T-cell (primary cell): ENCODE data around the gene POLA1. TPM values are rescaled to one million over a fixed set of nuclear protein-coding genes. Genes with fewer than 3 reads are reported as not detected.

Experiments
- ATAC-seq, 4 experiments: fragments of 200-7000 bp in 3 of 4; fragments of 150-1000 bp in 1 of 4; cut with Tn5 transposase; replicated peaks in 1 of 4; 1 replicate in 3 of 4; 2 replicates in 1 of 4; pipeline ENCODE4 v1.10.0; 2021; ENCODE audit warnings: moderate library complexity in 3 of 4, mild to moderate bottlenecking in 2 of 4, moderate number of reproducible peaks in 1 of 4
- CTCF ChIA-PET, 2 donors: fragments of 300-600 bp; sonication (Branson Sonifier 250); formaldehyde crosslinking; loops; one replicate each; lab custom pipeline; 2022; ENCODE audit warnings: antibody characterized with exemption in 2 of 2; lab: Charles Lee
- POLR2A ChIA-PET, 2 donors: fragments of 300-600 bp; sonication (Branson Sonifier 250); formaldehyde crosslinking; loops; one replicate each; lab custom pipeline; 2022; ENCODE audit warnings: antibody characterized with exemption in 2 of 2; lab: Charles Lee
- DNase-seq, 35 experiments: peaks; one replicate each; pipeline versions ENCODE4 v3.0.0 to v3.0.0-alpha.2; 2013 to 2023
- H3K27ac ChIP-seq: one replicate; pipeline ENCODE4 v1.5.1; 2013; ENCODE audit warnings: low read length
- H3K27me3 ChIP-seq, 2 experiments: replicated peaks in 1 of 2; 1 replicate in 1 of 2; 2 replicates in 1 of 2; pipeline versions ENCODE4 v1.6.1 to v1.7.0; 2013; ENCODE audit warnings: low read length in 1 of 2, mixed read lengths in 1 of 2; ENCODE audit not compliant: control insufficient read depth in 2 of 2, insufficient read depth in 2 of 2; ENCODE audit errors: extremely low read depth in 1 of 2
- H3K36me3 ChIP-seq, 2 donors: 1 replicate in 1 of 2; 2 replicates in 1 of 2; pipeline versions ENCODE4 v1.6.1 to v1.7.0; 2013; ENCODE audit warnings: low read length in 1 of 2; ENCODE audit not compliant: control insufficient read depth in 2 of 2, insufficient read depth in 1 of 2; ENCODE audit errors: extremely low read depth in 1 of 2
- H3K4me1 ChIP-seq, 2 experiments: 1 replicate in 1 of 2; 2 replicates in 1 of 2; pipeline versions ENCODE4 v1.6.1 to v1.7.0; 2013; ENCODE audit warnings: low read length in 2 of 2, mixed read lengths in 1 of 2; ENCODE audit not compliant: insufficient read depth in 2 of 2, control insufficient read depth in 1 of 2; ENCODE audit errors: extremely low read depth in 1 of 2
- H3K4me3 ChIP-seq, 2 donors: 1 replicate in 1 of 2; 2 replicates in 1 of 2; pipeline versions ENCODE4 v1.5.1 to v1.7.0; 2013; ENCODE audit warnings: mild to moderate bottlenecking in 2 of 2, low read length in 1 of 2, moderate library complexity in 1 of 2; ENCODE audit not compliant: control insufficient read depth in 1 of 2; ENCODE audit errors: extremely low read depth in 1 of 2
- H3K9me3 ChIP-seq: 2 replicates; pipeline ENCODE4 v1.7.0; 2013
- H3K27ac Mint-ChIP-seq, 2 donors: one replicate each; pipeline ENCODE4 v1.8.0; 2020 to 2021; ENCODE audit warnings: mild to moderate bottlenecking in 2 of 2, mixed read lengths in 2 of 2
- H3K27me3 Mint-ChIP-seq, 2 donors: one replicate each; pipeline ENCODE4 v1.8.0; 2021 to 2022; ENCODE audit warnings: mixed read lengths in 2 of 2
- H3K36me3 Mint-ChIP-seq: one replicate; pipeline ENCODE4 v1.8.0; 2021; ENCODE audit warnings: mixed read lengths
- H3K4me1 Mint-ChIP-seq, 3 donors: one replicate each; pipeline ENCODE4 v1.8.0; 2020 to 2022; ENCODE audit warnings: mixed read lengths in 3 of 3, mild to moderate bottlenecking in 1 of 3
- H3K4me3 Mint-ChIP-seq, 3 donors: one replicate each; pipeline ENCODE4 v1.8.0; 2020 to 2022; ENCODE audit warnings: mild to moderate bottlenecking in 3 of 3, mixed read lengths in 3 of 3, moderate library complexity in 3 of 3
- H3K9me3 Mint-ChIP-seq, 3 donors: one replicate each; pipeline ENCODE4 v1.8.0; 2020 to 2022; ENCODE audit warnings: mixed read lengths in 3 of 3
- WGBS: methylation state at CpG from one replicate; pipeline ENCODE4 v1.1.5; 2013; ENCODE audit warnings: missing lambda C conversion rate; ENCODE audit not compliant: insufficient coverage; 5-methylcytosine and 5-hydroxymethylcytosine counted together
- total RNA-seq, 35 experiments: library from RNA in 6 of 35; stranded (reverse) in 6 of 35; fragments of 120-200 nt in 1 of 35; gene quantifications; one replicate each; pipeline versions ENCODE4 v1.2.1 to v1.2.4 and lab custom pipeline; 2013 to 2026

POLA1 gene
- total RNA-seq, 5 donors from 2014 or later (not counting 1 experiment from before 2014, with no cell fraction given), result 6.1 to 9.9 (median 6.7) TPM

DNA sequence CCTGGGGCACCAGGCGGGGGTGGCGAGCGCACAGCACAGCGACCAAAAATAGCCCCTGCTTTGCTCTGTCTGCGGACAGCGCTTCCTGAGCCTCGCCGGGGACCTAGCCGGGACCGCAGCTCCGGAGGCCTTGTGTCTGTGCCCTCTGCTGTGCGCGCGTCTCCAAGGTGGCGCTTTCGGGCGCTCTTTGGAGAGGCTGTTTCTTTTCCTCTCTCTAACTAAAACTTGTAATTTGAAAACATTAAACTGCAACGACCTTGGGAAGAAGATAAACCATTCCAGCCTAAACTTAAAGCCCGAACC is 318.7 kb downstream of the POLA1 start:
- no peak for DNase-seq
- peaks cover 25 to 75% of the 10 kb centered on the region in 2 experiments for H3K27me3 ChIP-seq
- H3K36me3 ChIP-seq, result no peaks in the 10 kb centered on the region

DNA sequence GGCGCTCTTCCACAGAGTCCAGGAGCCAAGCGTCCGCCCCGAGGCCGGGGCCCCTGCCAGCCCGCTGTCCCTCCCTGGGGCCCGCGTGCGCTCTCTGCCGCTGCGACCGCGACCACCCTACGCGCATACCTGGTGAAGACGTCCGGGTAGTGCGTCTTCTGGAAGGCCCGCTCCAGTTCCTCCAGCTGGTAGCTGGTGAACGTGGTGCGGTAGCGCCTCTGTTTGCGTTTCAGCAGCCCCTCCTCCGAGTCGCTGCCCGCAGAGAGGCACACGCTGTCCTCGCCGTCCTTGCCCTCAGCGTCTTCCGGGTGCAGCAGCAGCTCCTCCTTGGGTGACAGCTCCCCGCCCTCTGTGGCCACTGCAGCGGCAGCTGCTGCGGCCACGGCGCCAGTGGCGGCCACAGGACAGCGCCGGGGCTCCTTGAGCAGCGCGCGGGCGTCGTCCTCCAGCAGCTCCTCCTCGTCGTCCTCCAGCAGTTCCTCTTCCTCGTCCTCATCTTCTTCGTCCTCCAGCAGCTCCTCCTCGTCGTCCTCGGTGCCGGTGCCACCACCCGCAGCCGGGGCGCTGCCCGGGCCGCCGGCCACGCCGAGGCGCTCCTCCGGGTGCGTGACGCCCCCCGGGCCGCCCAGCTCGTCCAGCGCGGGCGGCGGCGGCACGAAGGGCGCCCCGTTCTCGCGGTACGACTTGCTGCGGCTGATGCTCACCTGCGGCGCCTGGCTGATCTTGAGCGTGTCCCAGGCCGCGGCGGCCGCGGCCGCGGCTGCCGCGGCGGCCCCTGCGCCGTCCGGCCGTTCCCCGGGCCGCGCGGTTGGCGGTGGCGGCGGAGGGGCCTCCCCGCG is 319.3 kb downstream of the POLA1 start:
- H3K36me3 ChIP-seq, result no peaks in the 10 kb centered on the region
- DNase-seq (peak in 1 of 35 experiments; percentile 16), ATAC-seq (peak in 2 of 4 experiments; percentile 24 to 47)
- ChIA-PET CTCF (no interaction called here), POLR2A (no interaction called here)
- Mint-ChIP-seq H3K4me1 (peaks cover 15 to 27% (median 21%) of the 10 kb centered on the region in 3 donors), H3K4me3 (peak overlapping the region; percentile 63 to 74 (median 69)), H3K36me3 (no peaks in the 10 kb centered on the region), H3K9me3 (no peaks in the 10 kb centered on the region), H3K27ac (no peak overlapping the region), H3K27me3 (peaks cover 50 to 66% of the 10 kb centered on the region in 2 donors)
- H3K4me1 ChIP-seq, result peaks cover 3 to 36% of the 10 kb centered on the region in 2 experiments
- no peaks in the 10 kb centered on the region for H3K9me3 ChIP-seq
- peaks cover 21 to 78% of the 10 kb centered on the region in 2 experiments for H3K27me3 ChIP-seq
- H3K27ac ChIP-seq, result no peak overlapping the region
- H3K4me3 ChIP-seq, result peak overlapping the region in 1 of 2 donors; percentile 15
- WGBS, result 3% methylated on average over 85 of the region's 105 CpGs

More for the DNA sequence above, 318.7 kb downstream of the POLA1 start:
- peak overlapping the region; percentile 52 to 69 (median 54) for H3K4me3 Mint-ChIP-seq
- no peaks in the 10 kb centered on the region for H3K9me3 ChIP-seq
- ATAC-seq, result no peak
- no peaks in the 10 kb centered on the region for H3K9me3 Mint-ChIP-seq
- peaks cover 3 to 30% of the 10 kb centered on the region in 2 experiments for H3K4me1 ChIP-seq
- H3K4me3 ChIP-seq, result peak overlapping the region in 1 of 2 donors; percentile 26
- H3K27ac ChIP-seq, result no peak overlapping the region
- H3K36me3 Mint-ChIP-seq, result no peaks in the 10 kb centered on the region
- H3K4me1 Mint-ChIP-seq, result peaks cover 15 to 24% (median 16%) of the 10 kb centered on the region in 3 donors
- WGBS, result 3% methylated on average over 6 of the region's 19 CpGs
- CTCF ChIA-PET, result no interaction called here
- POLR2A ChIA-PET, result no interaction called here
- no peak overlapping the region for H3K27ac Mint-ChIP-seq
- peaks cover 49 to 66% of the 10 kb centered on the region in 2 donors for H3K27me3 Mint-ChIP-seq

GRCh38 chrX:25013632-25014365 is 320.1 kb downstream of the POLA1 start:
- whole genome bisulfite sequencing, result 2% methylated on average over 27 of the region's 44 CpGs
- Mint-ChIP-seq H3K4me1 (peaks cover 15 to 28% (median 21%) of the 10 kb centered on the region in 3 donors), H3K4me3 (peak overlapping the region; percentile 25 to 66 (median 45)), H3K27ac (no peak overlapping the region), H3K9me3 (no peaks in the 10 kb centered on the region), H3K36me3 (no peaks in the 10 kb centered on the region), H3K27me3 (peaks cover 51 to 65% of the 10 kb centered on the region in 2 donors)
- peaks cover 3 to 37% of the 10 kb centered on the region in 2 experiments for H3K4me1 ChIP-seq
- ChIA-PET POLR2A (no interaction called here), CTCF (no interaction called here)
- H3K4me3 ChIP-seq, result peak overlapping the region in 1 of 2 donors; percentile 21
- peaks cover 24 to 78% of the 10 kb centered on the region in 2 experiments for H3K27me3 ChIP-seq
- no peaks in the 10 kb centered on the region for H3K36me3 ChIP-seq
- ATAC-seq (peak in 3 of 4 experiments; percentile 24 to 43 (median 29)), DNase-seq (peak in 1 of 35 experiments; percentile 21)
- no peaks in the 10 kb centered on the region for H3K9me3 ChIP-seq
- no peak overlapping the region for H3K27ac ChIP-seq

GRCh38 chrX:25014366-25014838 is 320.7 kb downstream of the POLA1 start:
- no peak overlapping the region for H3K4me3 ChIP-seq
- ATAC-seq (no peak), DNase-seq (no peak)
- peaks cover 26 to 76% of the 10 kb centered on the region in 2 experiments for H3K27me3 ChIP-seq
- H3K9me3 ChIP-seq, result no peaks in the 10 kb centered on the region
- POLR2A ChIA-PET, result no interaction called here
- H3K4me1 ChIP-seq, result peaks cover 3 to 37% of the 10 kb centered on the region in 2 experiments
- no peak overlapping the region for H3K27ac Mint-ChIP-seq
- H3K36me3 ChIP-seq, result no peaks in the 10 kb centered on the region
- peak overlapping the region in 2 of 3 donors; percentile 45 to 66 for H3K4me3 Mint-ChIP-seq
- peaks cover 49 to 62% of the 10 kb centered on the region in 2 donors for H3K27me3 Mint-ChIP-seq
- H3K36me3 Mint-ChIP-seq, result no peaks in the 10 kb centered on the region
- H3K9me3 Mint-ChIP-seq, result no peaks in the 10 kb centered on the region
- peaks cover 15 to 30% (median 23%) of the 10 kb centered on the region in 3 donors for H3K4me1 Mint-ChIP-seq
- CTCF ChIA-PET, result no interaction called here
- no peak overlapping the region for H3K27ac ChIP-seq
- no CpG with 5 or more reads among the region's 19 CpGs for WGBS

DNA sequence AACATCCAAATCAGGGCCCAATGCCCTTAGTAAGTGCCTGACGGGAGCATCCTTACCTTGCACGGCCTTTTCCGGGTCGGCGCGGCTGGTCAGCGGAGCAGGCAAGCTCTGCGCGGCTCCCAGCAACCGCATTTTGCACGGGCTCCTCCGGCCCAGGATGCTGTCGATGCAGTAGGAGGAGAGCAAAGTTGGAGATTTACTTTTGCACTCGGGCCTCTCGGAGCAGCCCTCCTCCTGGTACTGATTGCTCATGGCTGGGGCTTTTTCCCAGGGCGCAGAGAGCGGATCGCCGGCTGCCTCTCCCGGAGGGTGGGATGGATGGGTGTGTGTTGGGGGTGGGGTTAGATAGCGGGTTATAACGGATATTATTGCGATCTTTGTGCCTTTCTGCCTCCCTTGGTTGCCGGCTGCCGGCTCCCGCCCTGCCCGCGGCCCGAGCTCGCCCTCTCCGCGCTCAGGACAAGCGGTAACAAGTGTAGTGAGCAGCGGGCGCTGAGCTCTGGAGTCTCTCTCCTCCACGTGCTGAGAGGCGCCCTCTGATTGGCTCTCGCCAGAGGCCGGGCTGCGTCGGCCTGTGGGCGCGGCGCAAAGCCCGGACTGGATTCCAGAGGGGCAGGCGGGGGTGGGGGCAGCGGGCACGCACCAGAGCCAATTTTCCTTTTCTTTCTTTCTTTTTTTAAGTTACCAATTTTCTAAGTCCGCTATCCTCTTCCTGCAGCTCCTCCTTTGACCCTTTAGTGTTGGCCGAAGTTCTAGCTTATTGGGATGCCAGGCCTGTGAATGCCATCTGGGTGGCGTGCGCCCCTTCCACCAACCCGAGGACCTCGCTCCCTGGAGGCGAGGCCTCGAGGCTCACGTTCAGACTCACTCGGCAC is 322.0 kb downstream of the POLA1 start, which contains the start of gene ARX:
Gene ARX (minus strand): TSS at position 480 of the 875 bp plus-strand sequence. CDS start 228 bp downstream, at position 252.
- peaks cover 22 to 78% of the 10 kb centered on the region in 2 experiments for H3K27me3 ChIP-seq
- H3K27ac ChIP-seq, result no peak within 1 kb of the TSS
- DNase-seq (peak in 1 of 35 experiments; percentile 26), ATAC-seq (peak in 1 of 4 experiments; percentile 43)
- no peaks in the 10 kb centered on the region for H3K9me3 ChIP-seq
- H3K9me3 Mint-ChIP-seq, result no peaks in the 10 kb centered on the region
- H3K36me3 Mint-ChIP-seq, result no peaks in the 10 kb centered on the region
- WGBS, result 9% methylated on average over 21 of the region's 58 CpGs
- H3K4me1 ChIP-seq, result peaks cover 3 to 48% of the 10 kb centered on the region in 2 experiments
- H3K27me3 Mint-ChIP-seq, result peaks cover 43 to 58% of the 10 kb centered on the region in 2 donors
- POLR2A ChIA-PET, result no interaction called here
- no peak within 1 kb of the TSS for H3K4me3 ChIP-seq
- H3K4me3 Mint-ChIP-seq, result peak within 1 kb of the TSS in 1 of 3 donors; percentile 40
- peaks cover 20 to 36% (median 28%) of the 10 kb centered on the region in 3 donors for H3K4me1 Mint-ChIP-seq
- CTCF ChIA-PET, result no interaction called here
- no peak within 1 kb of the TSS for H3K27ac Mint-ChIP-seq
- no peaks in the 10 kb centered on the region for H3K36me3 ChIP-seq
